Measurements from ENCODE around the gene TDG.

TDG gene

GRCh38 chr12:103965590-103966504 is at the start of gene TDG:
Gene TDG (plus strand): TSS chr12:103965872. CDS start chr12:103966038, 166 bp downstream.
- DNase-seq: peak; percentile 99

DNA sequence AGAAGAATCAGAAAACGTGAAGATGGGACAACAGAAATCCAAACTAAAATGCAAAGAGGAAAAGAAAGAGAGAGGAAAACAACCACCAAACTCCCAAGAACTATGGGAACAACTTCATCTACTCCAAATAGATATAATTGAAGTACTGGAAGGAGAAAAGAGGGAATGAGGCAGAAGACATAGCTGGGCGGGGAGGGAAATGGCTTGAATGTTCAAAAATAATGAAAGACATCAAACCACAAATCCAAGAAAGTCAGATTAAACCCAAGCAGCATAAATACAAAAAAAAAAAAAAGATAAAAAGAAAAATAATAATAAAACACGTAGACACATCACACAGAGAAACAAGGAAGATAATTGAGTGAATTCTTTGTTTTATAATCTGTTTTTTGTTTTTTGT is 47.8 kb upstream of the TDG start:
- no peak for DNase-seq

DNA sequence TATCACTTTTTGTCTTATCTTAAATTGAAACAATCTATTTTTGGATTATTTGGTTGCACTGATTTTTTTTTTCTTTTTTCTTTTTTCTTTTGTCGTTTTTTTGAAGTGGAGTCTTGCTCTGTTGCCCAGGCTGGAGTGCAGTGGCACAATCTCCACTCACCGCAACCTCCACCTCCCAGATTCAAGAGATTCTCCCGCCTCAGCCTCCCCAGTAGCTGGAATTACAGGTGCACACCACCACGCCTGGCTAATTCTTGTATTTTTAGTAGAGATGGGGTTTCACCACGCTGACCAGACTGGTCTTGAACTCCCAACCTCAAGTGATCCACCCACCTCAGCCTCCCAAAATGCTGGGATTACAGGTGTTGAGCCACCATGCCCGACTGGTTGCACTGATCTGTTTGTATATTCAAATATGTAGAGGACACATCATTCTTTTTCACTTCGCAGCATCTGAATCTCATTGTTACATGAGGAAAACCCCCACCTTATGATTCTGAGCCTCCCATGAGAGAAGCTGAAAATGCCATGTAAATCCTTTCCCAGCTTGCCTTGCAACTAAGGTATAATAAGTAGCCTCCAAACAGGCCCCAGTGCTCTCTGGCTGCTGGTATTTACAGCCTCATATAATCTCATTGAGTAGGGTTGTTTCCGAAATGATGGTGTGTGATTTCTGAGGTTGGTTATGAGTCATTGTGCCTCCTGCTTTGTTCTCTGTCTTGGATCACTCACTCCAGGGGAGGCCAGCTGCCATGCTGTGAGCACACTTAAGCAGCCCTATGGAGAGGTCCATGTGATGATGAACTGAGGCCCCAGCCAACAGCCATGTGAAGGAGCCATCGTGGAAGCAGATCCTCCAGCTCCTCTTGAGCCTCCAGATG is 40.7 kb upstream of the TDG start:
- peak; percentile 65 for DNase-seq

DNA sequence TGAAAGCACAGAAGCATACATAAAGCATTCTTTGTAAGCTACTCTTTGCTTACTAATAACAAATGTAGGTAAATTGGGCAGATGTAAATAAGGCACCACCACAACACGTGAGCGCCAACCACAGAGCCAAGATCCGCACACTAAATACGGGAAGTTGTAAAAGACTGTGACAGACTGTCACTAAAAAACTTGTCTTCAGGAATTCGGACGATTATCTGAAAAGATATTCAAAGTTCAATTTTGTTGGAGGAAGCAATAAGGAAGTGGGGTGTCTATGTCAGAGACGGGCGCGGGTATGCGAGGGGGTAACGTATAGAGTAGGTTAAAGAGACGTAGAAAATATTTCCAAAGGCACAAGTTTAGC is 37.0 kb upstream of the TDG start:
- DNase-seq: peak; percentile 57

DNA sequence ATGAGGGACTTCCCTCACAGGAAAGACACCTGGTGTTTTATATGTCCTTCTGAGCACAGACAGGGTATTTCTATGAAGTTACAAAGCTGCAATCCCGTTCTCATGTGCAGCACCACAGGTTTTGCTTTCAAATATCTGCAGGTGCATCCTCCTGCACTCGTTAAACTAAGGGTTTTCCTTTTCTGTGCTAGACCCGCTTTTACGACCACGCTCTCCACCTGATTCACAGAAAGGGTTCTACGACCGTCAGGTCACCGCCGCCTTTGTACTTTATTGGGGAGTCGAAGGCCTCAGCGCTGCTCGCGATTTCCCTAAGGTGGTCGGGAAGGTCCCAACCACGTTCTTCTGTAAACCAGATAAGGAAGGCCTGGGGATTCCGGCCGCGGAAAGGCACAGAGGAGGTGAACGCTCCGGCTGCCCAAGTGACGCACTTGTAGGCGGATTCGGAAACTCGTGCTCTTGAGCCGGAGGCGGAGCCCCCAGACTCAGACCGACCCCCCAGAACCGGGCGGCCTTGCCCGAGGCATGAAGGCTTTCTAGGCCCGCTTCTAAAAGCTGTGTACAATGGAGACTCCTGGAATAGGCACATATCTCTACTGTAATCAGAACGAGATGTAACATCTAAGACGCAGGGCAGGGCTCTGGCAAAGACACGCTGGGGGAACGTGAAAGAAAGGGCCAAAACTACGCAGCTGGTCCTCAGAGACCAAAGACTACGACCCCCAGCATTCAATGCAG is 36.5 kb upstream of the TDG start:
- DNase-seq: peak; percentile 85

- DNase-seq: no peak
These were observed 36.0 kb upstream of the TDG start for GRCh38 chr12:103929784-103930033.

GRCh38 chr12:103930034-103930786 is 35.5 kb upstream of the TDG start, which contains the start of gene HSP90B1:
Gene HSP90B1 (plus strand): TSS chr12:103930410. CDS start chr12:103930516, 106 bp downstream.
- peak; percentile 100 for DNase-seq

DNA sequence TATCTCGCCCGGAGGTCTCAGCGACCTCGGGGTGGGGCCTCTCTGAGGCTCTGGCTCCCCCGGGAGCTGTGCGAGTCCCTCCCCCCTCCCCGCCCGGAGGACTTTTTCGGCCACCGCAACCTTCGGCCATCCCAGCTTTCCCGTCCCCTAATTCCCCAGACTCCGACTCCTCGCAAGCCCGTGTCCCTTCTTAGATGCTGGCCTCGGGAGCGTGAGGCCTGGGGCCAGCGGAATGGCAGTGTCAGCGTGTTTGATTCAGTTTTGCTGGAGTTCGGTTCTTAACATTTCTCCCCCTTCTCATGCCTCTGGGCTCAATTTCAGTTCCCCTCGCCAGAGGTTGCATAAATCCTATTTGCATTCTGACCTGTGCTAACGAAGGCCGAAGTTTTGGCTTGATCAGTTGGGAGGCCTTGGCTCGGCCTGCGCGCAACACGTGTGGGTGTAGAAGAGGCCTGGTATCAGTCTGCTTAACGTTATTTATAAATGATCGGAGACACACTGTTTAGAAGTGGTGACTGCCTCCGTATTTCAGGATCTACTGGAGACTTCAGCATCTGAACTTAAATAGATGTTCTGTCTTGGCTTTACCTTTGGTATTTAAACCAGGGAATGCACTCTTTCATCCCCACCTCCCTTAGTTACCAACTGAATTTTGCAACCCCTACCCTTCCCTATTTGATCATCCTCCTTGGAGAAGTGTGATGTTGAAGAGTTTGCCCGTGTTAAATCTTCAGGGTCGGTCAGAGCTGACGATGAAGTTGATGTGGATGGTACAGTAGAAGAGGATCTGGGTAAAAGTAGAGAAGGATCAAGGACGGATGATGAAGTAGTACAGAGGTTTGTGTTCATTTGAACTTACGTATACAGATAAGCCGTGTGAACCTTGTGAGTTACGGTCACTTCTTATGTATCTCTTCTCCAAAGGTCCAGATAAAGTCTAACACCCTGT is 34.6 kb upstream of the TDG start:
- peak; percentile 38 for DNase-seq

DNA sequence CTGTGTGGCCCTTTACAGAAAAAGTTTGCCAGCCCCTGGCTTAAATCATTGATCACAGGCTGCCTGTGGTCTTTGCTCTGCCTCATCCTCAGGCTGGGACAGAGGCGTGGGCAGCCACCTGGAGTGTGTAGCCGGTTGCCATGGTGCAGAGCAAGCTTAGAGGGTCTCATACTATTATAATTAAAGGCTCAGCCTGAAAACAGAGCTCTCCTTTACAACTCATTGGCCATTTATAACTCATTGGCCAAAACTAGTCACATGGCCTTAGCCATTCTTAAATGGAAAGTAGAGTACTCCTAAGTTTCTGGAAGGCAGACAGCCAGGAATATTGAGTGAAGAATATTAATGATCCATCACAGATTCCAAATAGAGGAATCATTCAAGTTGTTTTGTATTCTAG is 32.4 kb upstream of the TDG start:
- DNase-seq: no peak

- DNase-seq: no peak
These were observed 29.0 kb upstream of the TDG start for GRCh38 chr12:103936679-103937078.

DNA sequence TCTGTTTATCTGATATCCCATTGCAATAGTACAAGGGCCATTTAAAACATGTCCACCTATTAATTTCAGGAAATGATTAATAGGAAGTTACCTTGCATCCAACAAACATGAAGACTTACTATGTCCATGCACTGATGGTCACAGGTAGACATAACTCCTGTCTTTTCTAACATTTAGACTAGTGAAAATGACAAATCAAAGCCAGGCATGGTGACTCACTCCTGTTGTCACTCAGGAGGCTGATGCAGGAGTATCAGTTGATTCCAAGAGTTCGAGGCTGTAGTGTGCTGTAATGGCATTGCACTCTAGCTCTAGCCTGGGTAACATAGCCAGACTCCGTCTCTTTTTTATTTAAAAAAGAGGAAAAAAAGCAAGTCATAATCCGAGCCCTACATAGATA is 20.7 kb upstream of the TDG start:
- DNase-seq: no peak

- DNase-seq: no peak
These were observed 17.7 kb upstream of the TDG start for GRCh38 chr12:103947871-103948555.

GRCh38 chr12:103948746-103949406 is 16.8 kb upstream of the TDG start:
- DNase-seq: no peak

DNA sequence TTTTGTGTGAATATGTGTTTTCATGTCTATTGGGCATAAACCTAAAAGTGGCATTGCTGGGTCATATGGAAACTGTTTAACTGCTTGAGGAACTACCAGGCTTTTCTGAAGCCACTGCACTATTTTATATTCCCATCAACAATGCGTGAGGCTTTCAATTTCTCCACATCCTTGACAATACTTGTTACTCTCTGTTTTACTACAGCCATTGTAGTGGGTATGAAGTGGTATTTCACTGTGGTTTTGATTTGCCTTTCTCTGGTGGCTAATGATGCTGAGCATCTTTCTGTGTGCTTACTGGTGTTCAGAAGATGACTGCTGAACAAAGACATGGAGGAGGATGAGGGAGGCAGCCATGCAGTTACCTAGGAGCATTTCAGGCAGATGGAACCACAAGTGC is 13.2 kb upstream of the TDG start:
- DNase-seq: no peak

DNA sequence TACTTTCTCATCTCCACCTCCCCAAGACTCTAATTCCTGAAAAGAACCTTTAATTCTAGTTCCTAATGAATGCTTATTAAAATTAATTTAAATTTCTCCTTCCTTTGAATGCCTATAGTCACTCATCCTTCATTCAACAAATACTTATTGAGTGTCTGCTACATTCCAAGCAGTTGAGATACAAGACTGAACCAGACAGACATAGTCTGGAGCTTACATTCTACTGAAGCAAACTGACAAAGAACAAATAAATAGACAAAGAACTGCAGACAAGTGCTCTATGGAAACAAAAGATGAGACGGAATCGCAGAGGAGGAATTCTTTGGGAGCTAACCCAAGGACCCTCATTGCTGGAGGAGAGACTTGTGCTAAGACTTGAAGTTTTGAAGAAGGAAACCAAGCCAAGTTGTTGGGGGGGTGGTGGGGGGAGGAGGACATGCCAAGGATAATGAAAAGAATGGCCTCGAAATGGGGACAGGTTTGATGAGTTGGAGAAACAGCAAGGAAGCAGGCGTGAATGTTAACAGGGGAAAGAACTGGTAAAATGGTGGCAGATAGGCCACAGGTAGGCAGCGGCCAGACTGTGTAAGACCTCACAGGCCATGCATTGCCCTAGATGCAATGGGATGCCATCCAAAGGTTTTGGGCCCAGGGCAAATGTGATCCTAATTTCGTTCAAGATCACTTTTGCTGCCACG is 9.7 kb upstream of the TDG start:
- no peak for DNase-seq

DNA sequence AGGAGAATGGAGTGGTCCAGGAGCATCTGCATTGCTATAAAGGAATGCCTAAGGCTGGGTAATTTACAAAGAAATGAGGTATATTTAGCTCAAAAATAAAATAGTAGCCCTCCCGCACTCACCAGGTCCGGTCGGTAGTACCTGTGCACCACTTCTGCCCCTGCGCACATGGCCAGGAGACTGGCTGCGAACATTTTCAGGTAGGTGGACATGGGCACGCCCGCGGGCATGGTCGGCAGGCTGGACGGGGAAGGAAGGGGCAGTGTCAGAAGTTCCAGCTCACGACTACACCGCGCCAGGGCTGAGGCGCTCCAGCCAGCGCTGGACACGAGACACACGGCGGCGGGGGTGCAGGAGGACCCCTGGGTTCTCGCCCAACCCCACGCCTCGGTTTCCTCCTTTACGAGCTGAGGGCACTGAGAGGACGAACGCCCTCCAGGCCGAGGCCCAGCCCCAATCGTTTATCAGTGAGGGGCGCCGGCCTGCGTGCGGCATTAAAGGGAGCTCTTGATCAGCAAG is 9.1 kb upstream of the TDG start:
- no peak for DNase-seq

GRCh38 chr12:103957865-103958388 is 7.7 kb upstream of the TDG start:
- DNase-seq: no peak

GRCh38 chr12:103958621-103959020 is 7.1 kb upstream of the TDG start:
- DNase-seq: no peak

- no peak for DNase-seq
These were observed 5.0 kb upstream of the TDG start for GRCh38 chr12:103960616-103961227.
